GM13977 (cell line): Measurements from ENCODE around the gene EFEMP2.
"Not testable (repeated sequence)": the region's sequence is repeated elsewhere in the genome, so short reads cannot be mapped to it uniquely, and the experiment has no call there.

ENCODE experiments used
- DNase-seq: peaks from one replicate; pipeline ENCODE4 v3.0.0; 2012; ENCODE audit warnings: low spot score
- CTCF ChIP-seq: IDR thresholded peaks from 2 replicates; pipeline ENCODE4 v1.5.1; 2012; ENCODE audit warnings: mild to moderate bottlenecking, control low read depth; ENCODE audit not compliant: insufficient read depth; ENCODE audit errors: extremely low read depth, missing control alignments
- in situ Hi-C: fragments of 300-500 bp; cut with MboI; formaldehyde crosslinking; loops from one replicate; pipeline ENCODE4 v1.12.0; 2022; ENCODE audit warnings: low sequenced_read_pairs, low pct_unique_long_range_greater_than_20kb, mixed read lengths, inconsistent platforms; ENCODE audit not compliant: unreplicated experiment

EFEMP2 gene

GRCh38 chr11:65850217-65851082 lies 22.1 kb downstream of the EFEMP2 start:
- in situ Hi-C loops, result no loop called here
- DNase-seq, result no peak
- no peak for TF ChIP-seq CTCF

GRCh38 chr11:65849771-65850216 lies 22.8 kb downstream of the EFEMP2 start:
- in situ Hi-C loops, result no loop called here
- no peak for DNase-seq

GRCh38 chr11:65849366-65849765 lies 23.2 kb downstream of the EFEMP2 start:
- DNase-seq, result no peak
- in situ Hi-C loops, result no loop called here
- TF ChIP-seq CTCF, result no peak

More at GRCh38 chr11:65849771-65850216, 22.8 kb downstream of the EFEMP2 start:
- no peak for TF ChIP-seq CTCF

GRCh38 chr11:65848693-65849092 lies 23.9 kb downstream of the EFEMP2 start:
- DNase-seq, in situ Hi-C loops: not testable (repeated sequence)

- in situ Hi-C loops, result no loop called here
- no peak for TF ChIP-seq CTCF
Observed at GRCh38 chr11:65847746-65848145, 24.9 kb downstream of the EFEMP2 start.

GRCh38 chr11:65844231-65844872 lies 28.2 kb downstream of the EFEMP2 start:
- DNase-seq, result no peak
- in situ Hi-C loops, result no loop called here
- no peak for TF ChIP-seq CTCF

More at GRCh38 chr11:65847746-65848145, 24.9 kb downstream of the EFEMP2 start:
- no peak for DNase-seq

- DNase-seq, result no peak
- in situ Hi-C loops, result no loop called here
- no peak for TF ChIP-seq CTCF
Observed at GRCh38 chr11:65843811-65844210, 28.8 kb downstream of the EFEMP2 start.
